Adrenal gland (tissue), 5 donors: ENCODE measurements around the gene IL11.

Experiments used
- POLR2A ChIP-seq, 2 donors: fragments of 450-650 bp; IDR thresholded peaks; one replicate each; pipeline ENCODE4 v1.6.1; 2017; ENCODE audit warnings: antibody characterized with exemption in 2 of 2, mild to moderate bottlenecking in 2 of 2, moderate library complexity in 1 of 2
- TF ChIP-seq, protein P1 (sequence below), 6 experiments: fragments of 450-650 bp in 4 of 6; fragments of 200-600 bp in 2 of 6; sonication (generic) in 1 of 6; IDR thresholded peaks; 1 replicate in 5 of 6; 2 replicates in 1 of 6; pipeline versions ENCODE4 v1.5.1 to v1.8.0; 2016 to 2021; ENCODE audit warnings: antibody characterized with exemption in 6 of 6, mild to moderate bottlenecking in 2 of 6, moderate library complexity in 1 of 6
- donor health status: DM: no; HTN: no; CAD: no.

DNA sequence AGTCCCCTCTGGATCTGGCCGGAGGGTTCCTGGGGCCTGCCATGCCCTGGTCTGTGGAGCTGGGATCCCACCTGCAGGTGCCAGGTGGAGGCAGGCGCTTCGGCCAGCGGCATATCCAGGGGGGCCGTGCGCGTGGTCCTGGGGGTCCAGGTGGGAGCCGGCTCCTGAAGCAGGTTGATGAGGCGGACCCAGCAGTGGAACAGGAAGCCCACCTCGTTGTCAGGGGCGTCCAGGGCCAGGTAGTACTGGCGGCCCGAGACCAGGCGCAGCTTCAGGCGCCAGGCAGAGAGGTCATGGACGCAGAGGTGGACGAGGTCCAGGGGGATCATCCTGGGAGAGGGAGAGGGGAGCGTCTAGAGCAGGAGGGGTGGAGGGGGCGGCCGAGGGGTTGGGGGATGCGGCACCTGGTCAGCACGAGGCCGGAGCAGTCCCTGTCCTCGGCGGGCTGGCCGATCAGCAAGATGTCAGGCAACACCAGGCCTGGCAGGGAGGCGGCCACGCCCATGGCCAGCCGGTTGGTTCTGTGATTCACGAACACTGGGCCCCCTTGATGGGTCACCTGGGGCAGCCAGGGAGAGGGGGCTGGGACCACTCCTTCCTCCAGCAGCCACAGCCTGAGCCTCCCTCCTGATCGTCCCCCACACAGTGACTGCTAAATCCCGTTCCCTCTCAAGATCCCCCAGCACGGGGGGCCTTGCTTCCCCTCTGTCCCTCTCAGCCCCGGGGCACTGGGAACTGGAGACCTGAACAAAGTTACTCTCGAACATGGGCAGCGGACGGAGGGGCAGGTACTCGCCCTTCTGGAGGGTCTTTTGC, 7.9 kb downstream of the IL11 start:
- TF ChIP-seq, protein P1, sequence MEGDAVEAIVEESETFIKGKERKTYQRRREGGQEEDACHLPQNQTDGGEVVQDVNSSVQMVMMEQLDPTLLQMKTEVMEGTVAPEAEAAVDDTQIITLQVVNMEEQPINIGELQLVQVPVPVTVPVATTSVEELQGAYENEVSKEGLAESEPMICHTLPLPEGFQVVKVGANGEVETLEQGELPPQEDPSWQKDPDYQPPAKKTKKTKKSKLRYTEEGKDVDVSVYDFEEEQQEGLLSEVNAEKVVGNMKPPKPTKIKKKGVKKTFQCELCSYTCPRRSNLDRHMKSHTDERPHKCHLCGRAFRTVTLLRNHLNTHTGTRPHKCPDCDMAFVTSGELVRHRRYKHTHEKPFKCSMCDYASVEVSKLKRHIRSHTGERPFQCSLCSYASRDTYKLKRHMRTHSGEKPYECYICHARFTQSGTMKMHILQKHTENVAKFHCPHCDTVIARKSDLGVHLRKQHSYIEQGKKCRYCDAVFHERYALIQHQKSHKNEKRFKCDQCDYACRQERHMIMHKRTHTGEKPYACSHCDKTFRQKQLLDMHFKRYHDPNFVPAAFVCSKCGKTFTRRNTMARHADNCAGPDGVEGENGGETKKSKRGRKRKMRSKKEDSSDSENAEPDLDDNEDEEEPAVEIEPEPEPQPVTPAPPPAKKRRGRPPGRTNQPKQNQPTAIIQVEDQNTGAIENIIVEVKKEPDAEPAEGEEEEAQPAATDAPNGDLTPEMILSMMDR (IDR thresholded peaks at IDR 0.05) = no peak
- TF ChIP-seq POLR2A (IDR thresholded peaks at IDR 0.05) = no peak
